ENCODE measurements around the gene TJP3.

Gene TJP3

DNA sequence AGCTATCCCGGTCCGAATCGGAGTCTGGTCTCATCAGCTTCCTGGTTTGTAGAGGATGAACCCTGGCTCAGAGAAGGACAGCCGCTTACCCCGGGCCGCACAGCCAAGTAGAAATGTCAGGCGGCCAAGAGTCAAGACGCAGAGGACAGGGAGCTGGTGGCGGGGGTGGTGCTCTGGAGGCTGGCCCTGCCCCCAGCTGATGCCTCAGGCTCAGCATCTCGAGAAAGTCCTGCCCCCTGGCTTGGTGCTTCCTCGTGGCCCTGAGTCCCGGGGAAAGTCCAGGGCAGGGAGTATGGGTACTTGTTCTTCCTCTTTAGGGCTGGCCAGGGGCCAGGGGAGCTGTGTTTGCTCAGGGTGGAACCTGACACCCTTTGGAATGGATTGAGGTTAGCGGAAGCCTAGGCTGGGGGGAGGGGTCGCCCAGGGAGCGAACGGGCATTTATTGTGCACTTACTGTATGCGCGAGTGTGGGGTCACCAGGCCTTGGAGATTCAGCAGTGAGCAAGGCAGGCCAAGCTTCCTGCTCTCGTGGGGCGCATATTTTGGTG is 2.2 kb downstream of the TJP3 start:
- TF ChIP-seq, protein P1, sequence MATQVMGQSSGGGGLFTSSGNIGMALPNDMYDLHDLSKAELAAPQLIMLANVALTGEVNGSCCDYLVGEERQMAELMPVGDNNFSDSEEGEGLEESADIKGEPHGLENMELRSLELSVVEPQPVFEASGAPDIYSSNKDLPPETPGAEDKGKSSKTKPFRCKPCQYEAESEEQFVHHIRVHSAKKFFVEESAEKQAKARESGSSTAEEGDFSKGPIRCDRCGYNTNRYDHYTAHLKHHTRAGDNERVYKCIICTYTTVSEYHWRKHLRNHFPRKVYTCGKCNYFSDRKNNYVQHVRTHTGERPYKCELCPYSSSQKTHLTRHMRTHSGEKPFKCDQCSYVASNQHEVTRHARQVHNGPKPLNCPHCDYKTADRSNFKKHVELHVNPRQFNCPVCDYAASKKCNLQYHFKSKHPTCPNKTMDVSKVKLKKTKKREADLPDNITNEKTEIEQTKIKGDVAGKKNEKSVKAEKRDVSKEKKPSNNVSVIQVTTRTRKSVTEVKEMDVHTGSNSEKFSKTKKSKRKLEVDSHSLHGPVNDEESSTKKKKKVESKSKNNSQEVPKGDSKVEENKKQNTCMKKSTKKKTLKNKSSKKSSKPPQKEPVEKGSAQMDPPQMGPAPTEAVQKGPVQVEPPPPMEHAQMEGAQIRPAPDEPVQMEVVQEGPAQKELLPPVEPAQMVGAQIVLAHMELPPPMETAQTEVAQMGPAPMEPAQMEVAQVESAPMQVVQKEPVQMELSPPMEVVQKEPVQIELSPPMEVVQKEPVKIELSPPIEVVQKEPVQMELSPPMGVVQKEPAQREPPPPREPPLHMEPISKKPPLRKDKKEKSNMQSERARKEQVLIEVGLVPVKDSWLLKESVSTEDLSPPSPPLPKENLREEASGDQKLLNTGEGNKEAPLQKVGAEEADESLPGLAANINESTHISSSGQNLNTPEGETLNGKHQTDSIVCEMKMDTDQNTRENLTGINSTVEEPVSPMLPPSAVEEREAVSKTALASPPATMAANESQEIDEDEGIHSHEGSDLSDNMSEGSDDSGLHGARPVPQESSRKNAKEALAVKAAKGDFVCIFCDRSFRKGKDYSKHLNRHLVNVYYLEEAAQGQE (IDR thresholded peaks at IDR 0.05; ENCODE audit: insufficient read depth in 1 of 2, low read depth in 2 of 2, low read length in 2 of 2): no peak
- TF ChIP-seq FOXP2 (optimal IDR thresholded peaks at IDR 0.05; ENCODE audit: borderline replicate concordance, extremely low read depth, extremely low read length, insufficient read depth) (peak; percentile 43), SIN3A (IDR thresholded peaks at IDR 0.05; ENCODE audit: borderline replicate concordance, insufficient read depth, low read length) (no peak)

DNA sequence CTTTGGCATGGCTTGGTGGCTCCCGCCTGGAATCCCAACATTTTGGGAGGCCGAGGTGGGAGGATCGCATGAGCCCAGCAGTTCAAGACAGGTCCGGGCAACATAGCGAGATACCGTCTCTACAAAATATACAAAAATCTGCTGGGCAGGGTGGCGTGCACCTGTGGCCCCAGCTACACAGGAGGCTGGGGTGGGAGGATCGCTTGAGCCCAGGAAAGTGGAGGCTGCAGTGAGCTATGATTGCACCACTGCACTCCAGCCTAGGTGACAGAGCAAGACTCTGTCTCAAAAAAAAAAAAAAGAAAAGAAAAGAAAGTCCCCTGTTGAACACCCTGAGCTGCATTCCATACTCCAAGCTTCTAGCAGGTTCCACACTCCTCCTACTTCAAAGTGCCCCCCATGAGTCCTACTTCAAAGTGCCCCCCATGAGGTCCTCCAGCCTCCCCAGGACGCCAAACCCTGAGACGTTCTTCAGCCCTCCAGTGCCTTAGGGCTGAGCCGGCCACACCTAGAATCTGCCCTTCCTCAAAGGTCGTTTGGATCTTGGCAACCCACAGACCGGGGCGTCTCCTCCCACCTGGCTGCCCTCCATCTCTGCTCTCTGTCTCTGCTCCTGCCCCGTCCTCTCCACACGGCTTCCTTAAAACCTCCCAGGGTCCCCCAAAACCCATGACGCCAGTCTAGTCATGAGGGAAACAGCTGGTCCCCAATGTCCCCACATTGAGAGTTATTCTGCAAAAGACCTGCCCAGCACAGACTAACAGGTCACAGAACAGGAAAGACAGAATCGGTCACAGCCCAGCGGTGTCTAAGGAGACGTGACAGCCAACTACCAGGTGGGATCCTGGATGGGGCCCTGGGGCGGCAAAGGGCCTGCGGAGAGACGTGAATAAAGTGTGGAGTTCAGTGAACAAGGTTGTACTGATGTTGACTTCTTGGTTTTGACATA is 4.8 kb downstream of the TJP3 start:
- TF ChIP-seq SIN3A (IDR thresholded peaks at IDR 0.05; ENCODE audit: borderline replicate concordance, insufficient read depth, low read length) (no peak), FOXP2 (optimal IDR thresholded peaks at IDR 0.05; ENCODE audit: borderline replicate concordance, extremely low read depth, extremely low read length, insufficient read depth) (no peak), POLR2AphosphoS5 (IDR thresholded peaks at IDR 0.05; ENCODE audit: low read depth, low read length) (no peak), TAF1 (IDR thresholded peaks at IDR 0.05; ENCODE audit: borderline replicate concordance, insufficient read depth, low read length) (no peak)
- TF ChIP-seq, protein P1 (IDR thresholded peaks at IDR 0.05; ENCODE audit: insufficient read depth in 1 of 2, low read depth in 2 of 2, low read length in 2 of 2): no peak

DNA sequence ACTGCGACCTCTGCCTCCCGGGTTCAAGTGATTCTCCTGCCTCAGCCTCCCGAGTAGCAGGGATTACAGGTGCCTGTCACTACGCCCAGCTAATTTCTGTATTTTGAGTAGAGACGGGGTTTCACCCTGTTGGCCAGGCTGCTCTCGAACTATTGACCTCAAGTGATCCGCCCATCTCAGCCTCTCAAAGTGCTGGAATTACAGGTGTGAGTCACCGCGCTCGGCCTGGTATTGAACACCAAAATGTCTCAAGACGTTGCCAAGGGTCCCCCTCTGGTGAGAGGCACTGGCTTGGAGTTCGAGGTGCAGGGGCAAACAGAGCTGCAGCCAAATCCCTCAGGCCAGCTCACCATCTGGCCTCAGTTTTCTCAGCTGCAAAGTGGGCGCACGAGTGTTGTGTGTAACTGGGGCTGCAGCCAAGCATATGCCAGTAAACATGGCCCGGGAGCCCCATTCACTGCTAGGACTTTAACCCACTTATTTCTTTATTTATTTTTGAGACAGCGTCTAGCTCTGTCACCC is 8.0 kb downstream of the TJP3 start:
- TF ChIP-seq POLR2AphosphoS5 (IDR thresholded peaks at IDR 0.05; ENCODE audit: low read depth, low read length): no peak
- no peak for TF ChIP-seq SIN3A (IDR thresholded peaks at IDR 0.05; ENCODE audit: borderline replicate concordance, insufficient read depth, low read length)
- TF ChIP-seq TAF1 (IDR thresholded peaks at IDR 0.05; ENCODE audit: borderline replicate concordance, insufficient read depth, low read length): no peak
- no peak for TF ChIP-seq FOXP2 (optimal IDR thresholded peaks at IDR 0.05; ENCODE audit: borderline replicate concordance, extremely low read depth, extremely low read length, insufficient read depth)
- TF ChIP-seq, protein P1 (IDR thresholded peaks at IDR 0.05; ENCODE audit: insufficient read depth in 1 of 2, low read depth in 2 of 2, low read length in 2 of 2): no peak

DNA sequence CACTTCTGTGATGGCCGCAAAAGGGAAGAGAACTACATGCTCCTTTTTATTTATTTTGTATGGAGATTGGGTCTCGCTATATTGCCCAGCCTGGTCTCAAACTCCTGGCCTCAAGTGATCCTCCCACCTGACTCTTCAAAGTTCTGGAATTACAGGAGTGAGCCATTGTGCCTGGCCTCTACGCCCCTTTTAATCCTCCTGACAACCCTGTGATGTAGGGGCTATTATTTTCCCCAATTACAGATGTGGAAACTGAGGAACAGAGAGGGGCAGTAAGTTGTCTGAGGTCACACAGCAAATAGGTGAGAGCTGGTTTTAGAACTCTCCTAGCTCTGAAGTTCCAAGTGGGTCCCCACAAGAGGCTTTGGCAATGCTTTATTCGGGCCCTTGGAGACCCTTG is 11.7 kb downstream of the TJP3 start:
- TF ChIP-seq FOXP2 (optimal IDR thresholded peaks at IDR 0.05; ENCODE audit: borderline replicate concordance, extremely low read depth, extremely low read length, insufficient read depth) (no peak), POLR2AphosphoS5 (IDR thresholded peaks at IDR 0.05; ENCODE audit: low read depth, low read length) (no peak), TAF1 (IDR thresholded peaks at IDR 0.05; ENCODE audit: borderline replicate concordance, insufficient read depth, low read length) (no peak), SIN3A (IDR thresholded peaks at IDR 0.05; ENCODE audit: borderline replicate concordance, insufficient read depth, low read length) (no peak)
- TF ChIP-seq, protein P1 (IDR thresholded peaks at IDR 0.05; ENCODE audit: insufficient read depth in 1 of 2, low read depth in 2 of 2, low read length in 2 of 2): no peak

Measured in PFSK-1 (cell line).